ENCODE results near the gene RARG.
"Not testable (repeated sequence)": the region's sequence is repeated elsewhere in the genome, so short reads cannot be mapped to it uniquely, and the experiment has no call there.

The RARG gene

DNA sequence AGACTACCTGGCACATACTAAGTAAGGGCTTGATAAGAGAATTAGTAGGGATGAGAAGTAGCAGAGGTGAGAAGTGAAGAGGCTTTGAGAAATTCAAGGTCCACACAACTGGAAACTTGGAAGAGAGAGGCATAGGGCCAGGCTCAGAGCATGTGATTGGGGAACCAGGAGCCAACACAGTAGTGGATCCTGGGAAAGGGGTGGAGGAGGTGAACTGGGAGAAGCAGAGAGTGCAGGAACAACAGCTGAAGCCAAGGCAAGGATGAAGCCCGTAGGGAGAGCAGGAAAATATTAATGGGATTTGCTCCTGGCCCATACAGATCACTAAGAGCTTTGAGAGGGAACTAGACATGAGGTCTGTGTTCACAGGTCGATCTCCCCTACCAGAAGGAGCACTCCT lies 23.6 kb downstream of the RARG start:
- DNase-seq = no peak

DNA sequence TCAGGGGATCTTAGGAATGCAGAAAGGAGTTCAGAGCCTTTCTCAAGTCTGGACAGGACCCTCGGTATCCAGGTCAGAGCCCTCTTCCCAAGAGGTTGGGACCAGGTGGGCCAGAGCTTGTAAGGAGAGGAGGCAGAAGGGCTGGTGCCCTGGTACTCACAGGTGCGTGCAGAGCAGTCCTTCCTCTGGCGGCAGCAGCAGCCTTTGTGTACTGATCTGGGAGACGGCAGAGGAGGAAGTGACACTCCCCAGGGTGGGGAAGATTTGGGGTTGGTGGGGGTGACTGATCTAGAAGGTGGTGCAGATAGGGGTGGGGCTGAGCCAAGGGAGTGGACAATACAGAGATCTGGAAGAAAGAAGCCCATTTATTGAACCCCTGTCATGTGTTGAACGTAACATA lies 25.0 kb downstream of the RARG start, which contains the start of gene ITGB7:
ITGB7 (minus strand) TSS at position 210 of the 400 bp plus-strand sequence. CDS start 6,808 bp downstream, outside the sequence.
- DNase-seq = peak; percentile 79

DNA sequence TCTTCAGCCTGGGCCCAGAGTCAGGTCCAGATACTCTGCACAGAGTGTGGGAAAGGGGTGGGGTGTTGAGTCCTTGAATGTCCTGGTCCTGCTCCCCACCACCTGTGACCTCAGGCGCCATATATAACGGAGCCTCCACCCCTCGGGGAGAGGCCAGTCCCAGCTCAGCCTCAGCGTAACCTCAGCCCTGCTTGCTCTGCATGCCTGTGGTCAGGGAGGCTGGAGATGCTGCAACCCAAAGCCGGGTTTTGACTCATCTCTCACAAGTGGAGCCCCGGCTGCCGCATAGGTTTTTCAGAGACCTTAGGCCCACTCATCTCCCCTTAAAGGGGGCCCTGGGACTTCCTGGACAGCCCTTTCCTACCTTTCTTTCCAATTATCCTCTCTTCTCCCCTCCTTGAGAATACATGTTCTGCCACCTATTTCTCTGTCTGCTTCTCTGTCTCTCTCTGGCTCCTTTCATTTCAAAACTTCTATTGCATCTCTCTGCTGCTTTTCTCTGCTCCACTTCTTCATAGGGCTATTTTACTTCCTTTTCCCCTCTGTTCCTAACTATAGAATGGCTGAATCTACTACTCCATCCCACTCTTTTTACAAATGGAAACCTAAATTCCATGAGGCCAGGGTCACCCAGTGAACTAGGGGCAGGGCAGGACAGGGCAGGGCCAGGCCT lies 26.1 kb downstream of the RARG start:
- peak; percentile 59 for DNase-seq

DNA sequence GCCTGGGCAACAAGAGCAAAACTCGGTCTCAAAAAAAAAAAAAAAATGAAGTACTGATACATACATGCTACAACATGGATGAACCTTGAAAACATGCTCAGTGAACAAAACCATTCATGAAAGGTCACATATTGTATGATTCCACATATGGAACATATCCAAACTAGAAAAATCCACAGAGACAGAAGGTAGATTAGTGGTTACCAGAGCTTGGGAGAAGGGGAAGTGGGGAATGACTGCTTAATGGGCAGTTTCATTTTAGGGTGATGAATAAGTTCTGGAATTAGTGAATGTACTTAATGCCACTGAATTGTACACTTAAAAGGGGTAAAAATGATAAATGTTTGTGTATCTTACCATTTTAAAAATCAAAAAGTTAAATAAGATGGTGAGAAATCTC lies 27.7 kb downstream of the RARG start:
- DNase-seq = no peak

DNA sequence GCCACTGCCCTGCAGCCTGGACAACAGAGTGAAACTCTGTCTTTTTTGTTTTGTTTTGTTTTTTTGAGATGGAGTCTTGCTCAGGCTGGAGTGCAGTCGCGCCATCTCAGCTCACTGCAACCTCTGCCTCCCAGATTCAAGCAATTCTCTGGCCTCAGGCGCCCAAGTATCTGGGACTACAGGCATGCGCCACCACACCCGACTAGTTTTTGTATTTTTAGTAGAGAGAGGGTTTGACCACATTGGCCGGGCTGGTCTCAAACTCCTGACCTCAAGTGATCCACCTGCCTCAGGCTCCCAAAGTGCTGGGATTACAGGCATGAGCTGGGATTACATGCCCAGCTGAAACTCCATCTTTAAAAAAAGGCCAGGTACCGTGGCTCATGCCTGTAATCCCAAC lies 29.7 kb downstream of the RARG start:
- not testable (repeated sequence) for DNase-seq

DNA sequence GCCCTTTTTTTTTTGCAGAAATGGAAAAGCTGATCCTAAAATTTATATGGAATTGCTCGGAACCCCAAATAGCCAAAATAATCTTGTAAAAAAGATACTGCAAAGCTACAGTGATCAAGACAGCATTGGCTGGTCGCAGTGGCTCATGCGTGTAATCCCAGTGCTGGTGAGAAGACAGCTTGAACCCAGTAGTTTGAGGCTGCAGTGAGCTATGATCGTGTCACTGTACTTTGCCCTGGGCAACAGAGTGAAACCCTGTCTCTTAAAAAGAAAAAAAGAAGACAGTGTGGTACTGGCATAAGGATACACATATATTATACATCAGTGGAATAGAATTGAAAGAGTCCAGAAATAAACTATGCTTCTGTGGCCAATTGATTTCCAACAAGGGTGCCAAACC lies 30.4 kb downstream of the RARG start:
- DNase-seq = no peak

DNA sequence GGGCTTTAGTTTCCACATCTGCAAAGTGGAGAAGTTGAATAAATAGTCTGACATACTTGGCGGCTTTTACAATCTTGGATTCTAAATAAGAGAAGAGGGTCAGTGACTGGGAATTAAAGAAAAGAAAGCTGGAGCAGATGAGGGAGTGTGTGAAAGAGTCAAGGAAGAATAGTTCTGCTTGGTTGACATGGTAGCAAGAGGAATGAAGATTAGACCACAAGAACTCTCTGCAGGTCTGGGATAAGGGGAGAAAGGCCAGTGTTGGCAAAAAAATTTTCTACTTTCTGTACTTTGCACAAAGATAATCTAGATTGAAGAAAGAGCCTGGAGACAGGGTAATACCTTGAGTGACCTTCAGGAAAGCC lies 30.9 kb downstream of the RARG start:
- no peak for DNase-seq

DNA sequence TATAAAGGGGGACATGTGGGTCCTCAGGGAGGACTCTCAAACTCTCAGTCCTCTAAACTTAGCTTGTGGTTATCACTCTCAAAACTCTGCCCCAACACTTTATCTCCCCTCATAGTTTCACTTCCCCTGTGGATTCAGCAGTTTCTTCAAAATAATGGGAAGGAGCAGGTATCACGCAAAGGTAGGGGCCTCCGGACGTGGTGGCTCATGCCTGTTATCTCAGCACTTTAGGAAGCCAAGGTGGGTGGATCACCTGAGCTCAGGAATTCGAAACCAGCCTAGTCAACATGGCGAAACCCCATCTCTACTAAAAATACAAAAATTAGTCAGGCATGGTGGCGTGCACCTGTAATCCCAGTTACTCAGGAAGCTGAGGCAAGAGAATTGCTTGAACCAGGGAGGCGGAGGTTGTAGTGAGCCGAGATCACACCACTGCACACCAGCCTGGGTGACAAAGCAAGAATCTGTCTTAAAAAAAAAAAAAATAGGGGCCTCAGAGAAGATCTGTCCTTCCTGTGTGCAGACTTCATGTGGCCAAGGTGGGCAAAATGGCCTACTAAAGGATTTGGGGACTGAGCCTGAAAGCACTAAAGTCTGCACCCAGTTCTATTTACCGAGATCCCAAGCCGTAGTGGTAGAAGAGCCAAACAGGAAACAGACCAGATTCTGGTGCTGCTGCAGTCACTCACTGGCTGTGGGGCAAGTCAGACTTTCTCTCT lies 31.4 kb downstream of the RARG start:
- DNase-seq = peak; percentile 30

DNA sequence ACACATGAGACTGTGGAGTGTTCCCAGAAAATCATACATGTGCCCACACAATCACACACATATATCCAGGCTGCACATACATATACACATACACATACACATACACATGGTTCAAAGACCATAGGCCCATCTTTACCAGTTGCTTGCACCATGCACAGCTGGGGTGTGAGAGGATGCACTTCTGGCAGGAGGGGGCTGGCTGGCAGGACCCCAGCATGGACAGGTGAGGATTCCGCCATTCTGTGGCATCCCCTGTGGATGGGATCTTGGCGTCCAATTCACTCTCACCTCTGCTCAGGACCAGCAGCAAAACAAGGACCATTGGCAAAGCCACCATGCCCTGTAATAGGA lies 31.9 kb downstream of the RARG start:
- no peak for DNase-seq

DNA sequence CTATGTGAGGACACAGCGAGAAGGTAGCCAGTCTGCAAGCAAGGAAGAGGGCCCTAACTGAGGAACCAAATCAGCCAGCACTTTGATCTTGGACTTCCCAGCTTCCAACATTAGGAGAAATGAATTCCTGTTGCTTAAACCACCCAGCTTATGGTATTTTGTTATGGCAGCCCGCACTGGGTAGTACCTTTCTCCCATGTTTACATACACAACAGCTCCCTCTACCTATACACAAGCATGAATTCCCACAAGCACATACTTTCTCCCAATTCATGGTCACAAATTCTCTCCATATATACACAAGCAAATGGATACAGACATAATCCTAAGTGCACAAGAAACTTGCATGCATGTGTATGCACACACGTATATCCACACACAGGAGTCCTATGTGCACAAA lies 32.3 kb downstream of the RARG start:
- no peak for DNase-seq

DNA sequence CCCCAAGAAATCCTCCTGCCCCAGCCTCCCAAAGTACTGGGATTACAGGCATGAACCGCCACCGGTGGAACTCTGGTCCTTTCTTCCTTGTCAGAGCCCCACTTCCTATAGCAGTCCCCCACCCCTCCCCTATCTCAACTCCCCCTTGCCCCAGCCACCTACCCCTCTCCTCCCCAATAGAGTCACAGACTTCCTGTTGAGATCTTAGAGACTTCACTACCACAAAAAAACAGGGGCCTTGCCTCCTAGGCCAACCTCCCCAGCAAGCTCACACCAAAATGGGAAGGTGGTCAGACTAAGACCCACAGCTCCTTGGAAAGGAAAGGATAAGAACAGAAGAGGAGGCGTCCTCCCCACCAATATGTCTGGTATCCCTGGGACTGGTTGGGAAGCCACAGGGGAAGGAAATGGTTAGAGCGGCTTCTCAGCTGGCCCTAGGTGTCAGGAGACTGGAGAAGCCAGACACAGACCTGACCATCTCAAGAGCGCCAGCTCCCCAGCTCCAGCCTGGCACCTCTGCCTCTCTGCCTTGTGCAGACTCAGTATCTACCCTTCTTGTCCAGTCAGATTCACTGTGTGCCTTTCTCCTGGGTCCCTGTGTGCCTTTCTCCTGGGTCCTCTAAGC lies 33.4 kb downstream of the RARG start:
- peak; percentile 46 for DNase-seq

DNA sequence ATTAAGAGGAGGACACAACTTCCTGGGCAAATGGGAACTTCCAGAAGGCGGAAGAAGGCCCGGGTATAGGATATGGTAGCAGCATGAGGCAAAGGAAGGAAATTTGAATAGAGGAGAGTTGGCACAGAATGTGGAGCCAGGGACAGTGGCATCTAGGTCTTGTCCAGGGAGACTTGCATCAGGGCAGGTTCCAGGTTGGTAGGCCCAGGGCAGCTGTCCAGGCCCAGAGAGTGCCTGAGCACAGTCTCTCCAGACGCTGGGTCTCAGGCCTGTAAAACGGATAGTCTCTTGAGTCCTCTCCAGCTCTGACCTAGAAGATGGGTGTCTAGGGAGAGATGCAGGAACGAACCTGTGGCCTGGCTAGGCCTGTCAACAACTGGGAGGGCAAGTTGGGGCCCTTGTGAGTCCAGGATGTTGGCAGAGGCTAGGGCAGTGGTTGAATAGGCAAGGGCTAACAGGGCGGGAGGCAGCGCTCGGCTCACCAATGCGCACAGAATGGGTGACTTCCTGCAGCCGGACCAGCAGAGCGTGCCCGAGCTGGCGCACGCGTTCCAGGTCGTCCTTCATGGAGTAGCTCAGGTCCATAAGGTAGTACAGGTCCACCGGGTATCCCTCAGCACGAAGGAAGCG lies 34.9 kb downstream of the RARG start:
- DNase-seq = no peak

DNA sequence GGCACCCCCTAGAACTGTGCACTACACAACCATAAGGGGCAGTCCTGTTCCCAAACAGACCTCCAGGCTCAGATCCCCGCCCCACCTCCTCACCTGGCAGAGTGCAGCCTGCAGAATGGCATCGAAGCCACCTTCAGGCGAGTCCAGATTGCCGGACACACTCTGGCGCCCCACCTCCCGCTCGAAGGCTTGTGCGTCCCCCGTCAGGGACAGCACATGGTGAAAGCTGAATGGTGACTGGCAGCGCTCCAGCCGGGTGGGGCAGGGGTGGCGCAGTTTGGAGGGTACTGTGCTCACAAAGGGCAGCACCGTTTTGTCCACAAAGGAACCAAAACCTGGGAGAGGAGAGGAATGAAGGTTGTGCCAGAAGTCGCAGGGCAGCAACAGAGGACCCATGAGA lies 35.5 kb downstream of the RARG start:
- DNase-seq = no peak

DNA sequence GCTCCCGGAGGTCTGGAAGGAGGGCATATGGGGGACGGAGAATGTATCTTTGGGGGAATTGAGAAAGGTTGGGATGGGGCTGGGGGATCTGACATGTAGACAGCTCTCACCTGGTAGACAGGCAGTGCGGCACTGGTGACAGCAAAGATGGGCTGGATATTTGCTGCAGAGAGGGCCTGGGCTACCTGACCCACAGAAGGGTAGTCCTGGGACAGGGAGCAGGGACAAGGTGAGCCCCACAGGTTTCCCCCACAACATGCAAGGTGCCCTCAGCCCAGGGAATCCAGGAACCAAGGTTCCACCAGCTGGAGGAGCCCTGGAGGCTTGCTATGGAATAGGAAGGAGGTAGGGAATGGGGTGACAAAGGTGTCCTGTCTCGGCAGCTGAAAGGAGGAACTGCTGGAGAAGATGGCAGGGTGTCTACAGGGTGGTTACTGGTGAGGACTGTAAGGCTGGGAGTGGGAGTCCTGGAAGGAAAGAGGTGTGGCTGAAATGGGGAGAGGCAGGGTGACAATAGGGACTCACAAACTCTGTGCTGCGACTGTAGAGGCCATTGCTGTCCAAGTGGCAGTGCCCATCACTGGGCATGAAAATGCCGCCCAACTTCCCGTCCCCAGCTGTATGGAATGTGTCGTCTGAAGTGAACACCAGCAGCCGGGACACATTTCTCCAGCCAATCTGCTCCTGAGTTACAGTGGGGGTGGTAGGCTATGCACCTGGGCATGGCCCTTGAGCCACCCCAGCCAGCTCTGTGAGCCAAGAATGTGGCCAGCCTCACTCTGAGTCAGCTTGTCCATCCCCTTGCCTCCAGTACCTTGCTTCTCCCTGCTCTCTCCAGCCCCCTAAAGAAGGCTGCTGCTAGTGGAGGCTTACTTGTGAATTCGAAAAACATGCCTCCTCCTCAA lies 36.2 kb downstream of the RARG start:
- DNase-seq = no peak

DNA sequence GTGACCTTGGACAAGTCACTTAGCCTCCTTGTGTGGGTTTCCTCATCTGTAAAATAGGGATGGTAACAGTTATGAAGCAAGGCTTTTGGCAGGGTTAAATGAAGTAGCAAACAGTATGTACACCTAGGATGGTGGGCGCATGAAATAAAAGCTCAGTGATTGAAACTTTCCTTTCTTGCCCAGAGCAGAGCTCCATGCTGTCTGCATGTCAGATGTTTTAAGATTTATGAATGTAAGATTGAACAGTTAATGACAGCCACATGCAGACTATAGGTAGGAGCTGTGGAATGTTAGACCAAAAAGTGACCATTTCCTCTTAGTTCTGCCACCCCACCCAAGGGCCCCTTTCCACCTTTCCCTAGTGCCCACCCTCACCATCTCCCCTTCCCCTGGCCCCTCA lies 37.0 kb downstream of the RARG start:
- no peak for DNase-seq

DNA sequence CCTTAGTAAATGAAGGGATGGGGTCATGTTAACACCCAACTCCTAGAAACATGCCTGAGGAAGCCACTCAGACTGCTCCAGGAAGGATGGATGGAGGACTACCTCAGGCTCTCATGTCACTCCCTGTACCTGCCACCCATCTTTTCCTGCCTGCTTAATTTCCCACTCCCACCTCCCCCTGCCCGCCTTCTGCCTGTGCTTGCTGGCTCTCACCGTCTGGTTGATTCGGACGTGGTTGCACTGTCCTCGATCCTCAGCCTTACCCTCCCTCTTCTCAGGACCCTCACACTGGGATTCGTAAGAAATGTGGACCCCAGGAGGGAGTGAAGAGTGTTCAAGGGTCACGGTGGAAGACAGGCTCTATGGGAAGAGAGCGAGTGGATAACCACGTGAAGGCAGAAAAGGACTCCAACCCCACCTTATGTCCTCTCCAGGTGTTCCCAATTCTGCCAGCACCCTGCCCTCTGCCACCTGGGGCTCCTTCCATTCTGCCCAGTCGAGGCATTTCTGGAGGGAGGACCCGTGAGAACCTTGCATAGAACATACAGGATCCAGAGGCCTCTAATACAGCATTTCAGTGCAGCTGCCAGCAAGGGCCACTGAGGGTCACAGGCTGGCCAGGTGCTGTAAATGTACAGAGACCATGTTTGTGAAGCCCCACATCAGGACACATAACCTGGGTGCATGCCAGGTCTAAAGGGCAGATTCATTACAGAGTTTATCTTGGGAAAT lies 37.9 kb downstream of the RARG start:
- DNase-seq = no peak

DNA sequence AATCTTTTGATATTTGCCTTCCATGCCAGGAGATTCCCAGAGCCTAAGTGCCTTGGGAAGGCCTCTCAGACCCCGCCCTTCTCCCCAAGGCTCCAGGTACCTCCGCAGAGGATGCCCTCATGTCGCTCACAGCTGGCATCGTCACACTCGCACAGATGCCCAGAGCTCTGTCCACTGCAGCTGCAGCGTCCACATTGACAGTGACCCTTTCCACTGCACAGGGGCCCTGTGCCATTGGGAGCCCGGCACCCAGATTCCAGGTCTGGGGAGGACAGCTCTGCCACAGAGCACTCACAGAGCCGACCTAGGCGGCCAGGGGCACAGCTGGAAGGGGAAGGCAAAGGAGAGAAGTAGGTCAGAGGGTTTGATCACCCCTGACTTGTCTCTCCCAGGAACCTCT lies 39.0 kb downstream of the RARG start:
- no peak for DNase-seq

DNA sequence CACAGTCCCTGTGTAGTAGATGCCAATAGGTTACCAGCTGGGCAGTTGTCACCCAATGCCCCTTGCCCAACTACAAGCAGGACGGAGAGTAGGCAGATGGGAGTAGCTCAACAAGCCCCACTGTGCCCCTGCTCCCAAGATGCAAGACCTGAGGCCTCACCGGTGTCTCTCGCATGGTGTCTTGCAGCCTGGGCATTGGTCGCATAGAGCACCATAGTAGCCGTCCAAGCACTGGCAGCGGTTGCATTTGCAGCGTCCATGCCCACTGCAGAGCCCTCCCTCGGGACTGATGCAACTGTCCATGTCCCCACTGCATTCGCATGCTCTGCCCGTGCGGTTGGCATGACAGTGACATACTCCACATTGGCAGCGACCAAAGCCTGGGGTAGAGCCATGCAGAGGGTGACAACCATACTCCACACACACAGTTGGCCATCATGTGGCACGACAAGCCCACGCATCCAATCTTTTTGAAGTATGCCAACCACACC lies 39.4 kb downstream of the RARG start:
- DNase-seq = no peak

DNA sequence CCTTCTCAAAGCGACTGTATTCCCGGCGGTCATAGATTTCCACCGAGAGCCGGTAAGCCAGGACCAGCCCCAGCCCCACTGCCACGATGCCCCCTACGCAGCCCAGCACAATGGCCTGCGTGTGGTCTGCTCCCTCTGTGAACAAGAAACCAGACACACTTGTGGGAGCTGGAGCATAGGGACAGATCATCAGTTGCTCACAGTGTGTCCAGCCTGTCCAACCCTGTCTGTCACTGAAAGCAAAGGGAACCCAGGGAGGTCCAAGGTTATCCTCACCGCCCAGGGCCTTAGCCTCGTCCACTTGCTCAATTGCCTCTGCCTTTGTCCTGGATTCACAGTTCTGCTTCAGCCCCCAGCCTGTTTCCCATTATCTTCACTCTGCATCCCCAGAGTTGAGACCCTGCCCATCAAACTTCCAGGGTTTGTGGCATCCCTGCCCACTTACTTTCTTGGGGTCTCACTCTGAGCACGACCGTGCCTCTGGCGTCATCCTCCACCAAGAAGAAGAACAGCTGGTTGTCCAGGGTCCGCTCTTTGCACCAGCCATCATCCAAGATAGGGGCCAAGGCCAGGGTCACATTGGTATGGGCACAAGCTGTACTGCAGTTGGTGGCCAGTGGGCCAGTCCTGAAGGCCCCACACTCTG lies 40.0 kb downstream of the RARG start:
- no peak for DNase-seq

DNA sequence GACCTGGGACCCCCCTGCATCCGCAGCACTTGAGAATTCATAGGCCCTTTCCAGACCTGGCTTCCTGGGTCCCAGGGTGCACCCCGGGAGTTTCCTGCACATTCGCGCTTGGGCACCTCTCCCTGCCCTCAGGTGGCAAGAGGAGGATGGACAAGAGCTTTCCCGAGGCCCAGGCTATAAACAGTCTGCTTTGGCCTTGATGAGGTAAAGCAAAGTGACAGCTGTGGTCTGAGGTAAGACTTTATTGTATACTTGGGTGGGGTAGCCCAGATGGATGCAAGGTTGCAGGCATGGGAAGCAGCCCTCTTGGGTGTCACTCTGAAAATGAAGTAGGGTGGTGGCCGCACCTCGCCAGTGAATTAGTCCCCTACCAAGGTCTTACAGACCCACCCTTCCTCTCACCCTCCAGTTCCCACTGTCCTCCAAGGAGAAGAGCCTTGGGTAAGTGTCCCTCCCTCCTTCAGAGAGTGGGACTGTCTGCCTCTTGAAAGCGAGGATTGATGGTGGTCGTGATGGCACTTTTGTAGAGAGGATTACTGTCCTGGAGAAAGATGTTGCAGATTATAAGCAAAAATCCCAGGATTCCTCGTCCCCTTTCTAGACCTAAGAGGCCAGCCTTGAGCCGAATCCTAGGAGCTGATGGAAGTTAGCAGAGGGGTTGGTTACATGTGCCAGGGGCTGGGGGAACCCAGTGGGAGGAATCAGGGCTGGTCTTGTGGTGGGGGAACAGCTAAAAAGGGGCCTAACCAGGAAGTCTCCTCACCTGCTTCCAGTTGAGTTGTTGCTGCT lies 40.7 kb downstream of the RARG start:
- DNase-seq = no peak

Data from CD4-positive, alpha-beta T cell treated with Interleukin-12 subunit alpha and Interleukin-12 subunit beta, for 1 hour (primary cell).